BJ (cell line): ENCODE results near the gene EFCAB13. TPM values are rescaled to one million over a fixed set of nuclear protein-coding genes. Genes with fewer than 3 reads are reported as not detected.

ENCODE experiments used
- CTCF ChIA-PET: fragments of 350-600 bp; formaldehyde crosslinking; extraction: SDS; loops from one replicate; lab custom pipeline; 2021; ENCODE audit warnings: antibody characterized with exemption, inconsistent platforms; lab: Yijun Ruan, JAX
- POLR2A ChIA-PET: fragments of 300-600 bp; sonication (Branson Sonifier 250); formaldehyde crosslinking; extraction: SDS; loops from one replicate; lab custom pipeline; 2021; ENCODE audit warnings: antibody characterized with exemption; lab: Charles Lee
- DNase-seq: peaks from one replicate; pipeline ENCODE4 v3.0.0-alpha.2; 2011; ENCODE audit warnings: low read depth
- H3K27me3 ChIP-seq: 2 replicates; pipeline ENCODE4 v1.6.0; 2011; ENCODE audit warnings: low read length; ENCODE audit not compliant: control insufficient read depth, insufficient read depth
- H3K36me3 ChIP-seq: 2 replicates; pipeline ENCODE4 v1.5.1; 2011; ENCODE audit warnings: low read length; ENCODE audit not compliant: control insufficient read depth, insufficient read depth
- H3K4me3 ChIP-seq: 2 replicates; pipeline ENCODE4 v1.5.1; 2011; ENCODE audit warnings: low read depth, mild to moderate bottlenecking, control low read depth, low read length
- polyA plus RNA-seq: library from polyadenylated mRNA; depleted of rRNA; stranded (reverse); fragments of >200 nt; gene quantifications from 2 replicates; pipeline ENCODE4 v1.2.3, GENCODE V29; 2011
- TF ChIP-seq, protein P1 (sequence below): IDR thresholded peaks from 2 replicates; pipeline ENCODE4 v1.5.1; 2011; ENCODE audit warnings: low read depth, mild to moderate bottlenecking, control low read depth, inconsistent platforms, low read length, moderate library complexity; ENCODE audit not compliant: insufficient read depth

The EFCAB13 gene
- polyA plus RNA-seq, 1 experiment, result 0.22 TPM

DNA sequence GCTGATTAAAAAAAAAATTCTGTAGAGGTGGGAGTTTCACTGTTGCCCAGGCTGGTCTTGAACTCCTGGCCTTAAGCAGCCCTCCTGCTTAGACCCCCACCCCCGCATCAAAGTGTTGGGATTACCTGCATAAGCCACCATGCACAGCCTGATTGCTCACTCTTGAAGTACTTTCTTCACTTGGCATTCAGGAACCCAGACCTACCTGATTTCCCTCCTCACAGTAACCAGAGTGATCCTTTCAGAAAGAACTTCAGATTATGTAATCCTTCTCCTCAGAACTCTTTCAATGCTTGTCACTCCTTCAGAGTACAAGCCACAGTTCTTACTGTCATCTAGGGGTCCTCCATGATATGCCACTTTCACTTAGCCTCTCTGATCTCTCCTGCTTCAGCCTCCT lies 1.4 kb downstream of the EFCAB13 start:
- POLR2A ChIA-PET, result no interaction called here
- Histone ChIP-seq H3K4me3 (no peak overlapping the region), H3K36me3 (no peaks in the 10 kb centered on the region), H3K27me3 (no peaks in the 10 kb centered on the region)
- CTCF ChIA-PET, result interaction anchor here (0.8 to 1.9 kb wide), 3 partner anchors 9 to 95 kb away, joined by 3 to 7 read pairs (median 3); no protein-coding TSS in a partner anchor
- TF ChIP-seq, protein P1, sequence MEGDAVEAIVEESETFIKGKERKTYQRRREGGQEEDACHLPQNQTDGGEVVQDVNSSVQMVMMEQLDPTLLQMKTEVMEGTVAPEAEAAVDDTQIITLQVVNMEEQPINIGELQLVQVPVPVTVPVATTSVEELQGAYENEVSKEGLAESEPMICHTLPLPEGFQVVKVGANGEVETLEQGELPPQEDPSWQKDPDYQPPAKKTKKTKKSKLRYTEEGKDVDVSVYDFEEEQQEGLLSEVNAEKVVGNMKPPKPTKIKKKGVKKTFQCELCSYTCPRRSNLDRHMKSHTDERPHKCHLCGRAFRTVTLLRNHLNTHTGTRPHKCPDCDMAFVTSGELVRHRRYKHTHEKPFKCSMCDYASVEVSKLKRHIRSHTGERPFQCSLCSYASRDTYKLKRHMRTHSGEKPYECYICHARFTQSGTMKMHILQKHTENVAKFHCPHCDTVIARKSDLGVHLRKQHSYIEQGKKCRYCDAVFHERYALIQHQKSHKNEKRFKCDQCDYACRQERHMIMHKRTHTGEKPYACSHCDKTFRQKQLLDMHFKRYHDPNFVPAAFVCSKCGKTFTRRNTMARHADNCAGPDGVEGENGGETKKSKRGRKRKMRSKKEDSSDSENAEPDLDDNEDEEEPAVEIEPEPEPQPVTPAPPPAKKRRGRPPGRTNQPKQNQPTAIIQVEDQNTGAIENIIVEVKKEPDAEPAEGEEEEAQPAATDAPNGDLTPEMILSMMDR, result no peak
- DNase-seq, result no peak

DNA sequence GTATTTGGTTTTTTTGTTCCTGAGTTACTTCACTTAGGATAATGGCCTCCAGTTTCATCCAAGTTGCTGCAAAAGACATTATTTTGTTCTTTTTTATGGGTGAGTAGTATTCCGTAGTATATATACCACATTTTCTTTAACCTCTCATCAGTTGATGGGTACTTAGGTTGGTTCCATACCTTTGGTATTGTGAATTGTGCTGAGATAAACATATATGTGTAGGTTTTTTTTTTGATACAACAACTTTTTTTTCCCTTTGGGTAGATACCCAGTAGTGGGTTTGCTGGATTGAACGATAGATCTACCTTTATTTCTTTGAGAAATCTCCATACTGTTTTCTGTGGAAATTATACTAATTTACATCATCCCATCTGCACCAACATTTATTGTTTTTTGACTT lies 6.8 kb downstream of the EFCAB13 start:
- Histone ChIP-seq H3K27me3 (no peaks in the 10 kb centered on the region), H3K4me3 (no peak overlapping the region), H3K36me3 (no peaks in the 10 kb centered on the region)
- DNase-seq, result no peak
- TF ChIP-seq, protein P1, result no peak
- ChIA-PET CTCF (no interaction called here), POLR2A (no interaction called here)

DNA sequence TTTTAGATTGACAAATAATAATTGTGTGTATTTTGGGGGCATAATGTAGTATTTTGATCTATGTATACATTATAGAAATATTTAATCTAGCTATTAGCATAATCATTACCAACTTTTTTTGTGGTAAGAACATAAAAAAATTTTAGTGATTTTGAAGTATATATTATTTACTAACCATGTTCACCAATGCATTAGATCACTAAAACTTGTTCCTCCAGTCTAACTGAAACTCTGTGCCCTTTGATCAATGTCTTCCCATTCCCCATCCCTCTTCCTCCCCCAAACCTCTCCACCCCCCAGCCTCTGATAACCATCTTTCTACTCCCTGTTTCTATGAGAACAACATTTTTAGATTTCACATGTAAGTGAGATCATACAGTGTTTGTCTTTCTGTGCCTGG lies 8.5 kb downstream of the EFCAB13 start:
- DNase-seq, result no peak
- ChIA-PET POLR2A (no interaction called here), CTCF (interaction anchor here (0.7 kb wide), 1 partner anchor 140 kb away, joined by 3 read pairs; no protein-coding TSS in a partner anchor)
- no peaks in the 10 kb centered on the region for H3K36me3 ChIP-seq
- TF ChIP-seq, protein P1, result no peak
- H3K27me3 ChIP-seq, result no peaks in the 10 kb centered on the region
- no peak overlapping the region for H3K4me3 ChIP-seq

DNA sequence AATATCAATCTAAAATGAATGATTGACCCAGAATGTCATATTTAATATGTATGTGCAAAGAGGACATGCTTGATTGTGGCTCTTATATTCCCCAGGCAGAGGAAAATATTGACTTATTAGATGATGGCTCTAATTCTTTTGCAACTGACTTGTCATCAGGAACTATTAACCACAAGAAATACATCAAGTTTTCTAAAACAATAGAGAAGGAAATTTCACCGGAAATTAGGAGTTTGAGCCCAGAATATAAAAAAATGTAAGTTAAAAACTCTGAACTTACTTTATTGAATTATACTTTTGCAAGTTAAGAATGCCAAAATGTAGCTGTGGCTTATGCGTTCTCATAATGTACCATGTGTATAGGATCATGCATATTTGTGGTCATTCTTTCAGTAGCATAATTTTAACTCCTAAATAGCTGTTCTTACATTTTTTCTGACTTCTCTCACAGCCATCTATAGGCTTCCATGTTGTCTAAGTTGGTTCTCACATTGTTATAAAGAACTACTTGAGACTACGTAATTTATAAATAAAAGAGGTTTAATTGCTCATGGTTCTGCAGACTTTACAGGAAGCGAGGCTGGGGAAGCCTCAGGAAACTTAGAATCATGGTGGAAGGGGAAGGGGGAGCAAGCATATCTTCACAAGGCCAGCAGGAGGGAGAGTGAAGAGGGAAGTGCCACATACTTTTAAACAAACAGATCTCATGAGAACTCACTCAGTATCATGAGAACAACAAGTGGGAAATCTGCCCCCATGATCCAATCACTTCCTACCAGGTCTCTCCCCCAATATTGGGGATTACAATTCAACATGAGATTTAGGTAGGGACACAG lies 11.6 kb downstream of the EFCAB13 start:
- Histone ChIP-seq H3K27me3 (no peaks in the 10 kb centered on the region), H3K4me3 (no peak overlapping the region), H3K36me3 (no peaks in the 10 kb centered on the region)
- no peak for DNase-seq
- CTCF ChIA-PET, result no interaction called here
- TF ChIP-seq, protein P1, result no peak
- POLR2A ChIA-PET, result no interaction called here

DNA sequence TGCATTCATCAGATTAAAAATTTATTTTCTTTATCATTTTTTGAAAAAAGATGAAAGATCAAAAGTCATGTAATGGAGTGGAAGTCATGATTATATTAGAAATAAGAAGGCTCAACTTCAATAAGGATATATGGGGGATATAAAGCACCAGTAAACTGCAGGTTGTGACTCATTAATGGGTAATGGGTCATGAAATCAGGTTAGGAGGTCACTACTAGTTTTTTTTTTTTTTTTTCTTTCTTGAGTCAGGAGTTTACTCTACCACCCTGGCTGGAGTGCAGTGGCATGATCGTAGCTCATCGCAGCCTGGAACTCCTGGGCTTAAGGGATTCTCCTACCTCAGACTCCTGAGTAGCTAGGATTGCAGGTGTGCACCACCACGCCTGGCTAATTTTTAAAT lies 14.3 kb downstream of the EFCAB13 start:
- Histone ChIP-seq H3K36me3 (no peaks in the 10 kb centered on the region), H3K27me3 (no peaks in the 10 kb centered on the region), H3K4me3 (no peak overlapping the region)
- TF ChIP-seq, protein P1, result no peak
- DNase-seq, result no peak
- ChIA-PET CTCF (no interaction called here), POLR2A (no interaction called here)
